SK-N-SH (cell line): ENCODE measurements around the gene AP4E1. TPM values are rescaled to one million over a fixed set of nuclear protein-coding genes. Genes with fewer than 3 reads are reported as not detected.

Source experiments
- CTCF ChIA-PET: fragments of 300-600, 350-600 bp; formaldehyde crosslinking; extraction: SDS; loops from one replicate; lab custom pipeline; 2021; lab: Yijun Ruan, JAX
- POLR2A ChIA-PET: fragments of 350-600 bp; sonication (Branson Sonifier 250); formaldehyde crosslinking; extraction: SDS; loops from one replicate; lab custom pipeline; 2020; ENCODE audit warnings: antibody characterized with exemption, inconsistent platforms; lab: Yijun Ruan, JAX
- DNase-seq: peaks from one replicate; pipeline ENCODE4 v3.0.0; 2012
- H2AFZ ChIP-seq: fragments of 200-600 bp; sonication (generic); 2 replicates; pipeline ENCODE4 v1.8.1; 2016; ENCODE audit warnings: antibody characterized with exemption, mild to moderate bottlenecking, low read depth
- H3F3A ChIP-seq: fragments of 200-600 bp; sonication (generic); replicated peaks from 2 replicates; pipeline ENCODE3; 2016; ENCODE audit warnings: antibody characterized with exemption, mild to moderate bottlenecking; ENCODE audit not compliant: insufficient read depth
- H3K27ac ChIP-seq, 2 experiments: fragments of 200-500 bp in 1 of 2; fragments of 200-600 bp in 1 of 2; sonication (Bioruptor generic) in 1 of 2; sonication (generic), shearing (Covaris generic) in 1 of 2; 2 replicates each; pipeline versions ENCODE4 v1.5.1 to v1.6.1; 2014 to 2016; ENCODE audit warnings: low read depth in 2 of 2, inconsistent platforms in 1 of 2, low read length in 1 of 2, mild to moderate bottlenecking in 1 of 2, mixed read lengths in 1 of 2
- H3K27me3 ChIP-seq: fragments of 200-600 bp; sonication (generic), shearing (Covaris generic); 2 replicates; pipeline ENCODE4 v1.6.1; 2016; ENCODE audit warnings: mixed run types; ENCODE audit not compliant: insufficient read depth
- H3K36me3 ChIP-seq, 2 experiments: fragments of 200-500 bp in 1 of 2; fragments of 200-600 bp in 1 of 2; sonication (Bioruptor generic) in 1 of 2; sonication (generic) in 1 of 2; replicated peaks in 1 of 2; 2 replicates each; pipeline versions ENCODE3 to v1.5.1; 2014 to 2016; ENCODE audit warnings: low read length in 1 of 2, mild to moderate bottlenecking in 1 of 2; ENCODE audit not compliant: insufficient read depth in 2 of 2, control insufficient read depth in 1 of 2
- H3K4me1 ChIP-seq, 2 experiments: fragments of 200-500 bp in 1 of 2; fragments of 200-600 bp in 1 of 2; sonication (Bioruptor generic) in 1 of 2; sonication (generic), shearing (Covaris generic) in 1 of 2; 2 replicates each; pipeline versions ENCODE4 v1.5.1 to v1.6.1; 2014 to 2016; ENCODE audit warnings: low read depth in 1 of 2, low read length in 1 of 2, mixed run types in 1 of 2; ENCODE audit not compliant: insufficient read depth in 2 of 2, control insufficient read depth in 1 of 2
- H3K4me2 ChIP-seq: fragments of 200-600 bp; sonication (generic), shearing (Covaris generic); 2 replicates; pipeline ENCODE4 v1.6.1; 2017; ENCODE audit warnings: mixed run types
- H3K4me3 ChIP-seq, 2 experiments: fragments of 200-500 bp in 1 of 2; fragments of 200-600 bp in 1 of 2; sonication (Bioruptor generic) in 1 of 2; sonication (generic), shearing (Covaris generic) in 1 of 2; 2 replicates each; pipeline versions ENCODE4 v1.5.1 to v1.8.1; 2014 to 2016; ENCODE audit warnings: low read depth in 2 of 2, inconsistent platforms in 1 of 2, low read length in 1 of 2, mild to moderate bottlenecking in 1 of 2, mixed read lengths in 1 of 2, moderate library complexity in 1 of 2
- H3K79me2 ChIP-seq: fragments of 200-600 bp; sonication (generic); 2 replicates; pipeline ENCODE4 v1.8.1; 2017; ENCODE audit warnings: mild to moderate bottlenecking; ENCODE audit not compliant: insufficient read depth
- H3K9ac ChIP-seq: fragments of 200-600 bp; sonication (generic); 2 replicates; pipeline ENCODE4 v1.6.1; 2017; ENCODE audit warnings: mixed run types
- H3K9me2 ChIP-seq: fragments of 200-600 bp; sonication (generic); 2 replicates; pipeline ENCODE4 v1.6.1; 2017; ENCODE audit warnings: mixed run types
- H3K9me3 ChIP-seq: fragments of 200-600 bp; sonication (generic); 2 replicates; pipeline ENCODE4 v1.6.1; 2017; ENCODE audit warnings: mixed run types, mild to moderate bottlenecking, moderate library complexity
- H4K20me1 ChIP-seq: fragments of 200-600 bp; sonication (generic); 2 replicates; pipeline ENCODE4 v1.6.1; 2017; ENCODE audit warnings: mild to moderate bottlenecking, mixed run types; ENCODE audit not compliant: insufficient read depth
- CHD2 ChIP-seq: fragments of 150-350 bp; IDR thresholded peaks from 2 replicates; pipeline ENCODE4 v1.6.1; 2018; ENCODE audit warnings: low read length; ENCODE audit not compliant: partially characterized antibody
- CTCF ChIP-seq: fragments of 200-600 bp; sonication (generic); IDR thresholded peaks from 2 replicates; pipeline ENCODE4 v1.6.1; 2017; ENCODE audit warnings: antibody characterized with exemption, mild to moderate bottlenecking, moderate library complexity
- ELF1 ChIP-seq: IDR thresholded peaks from 2 replicates; pipeline ENCODE4 v1.4.0; 2012
- EP300 ChIP-seq, 2 experiments: IDR thresholded peaks; 2 replicates each; pipeline versions ENCODE4 v1.4.0 to v1.6.1; 2012; ENCODE audit warnings: borderline replicate concordance in 1 of 2, low read depth in 1 of 2, low read length in 1 of 2
- EZH2phosphoT487 ChIP-seq: fragments of 200-600 bp; sonication (generic); IDR thresholded peaks from 2 replicates; pipeline ENCODE4 v1.6.1; 2017; ENCODE audit warnings: low read depth, mixed run types, mild to moderate bottlenecking, antibody characterized with exemption, moderate library complexity, borderline replicate concordance
- FOSL2 ChIP-seq: IDR thresholded peaks from 2 replicates; pipeline ENCODE4 v1.4.0; 2012; ENCODE audit warnings: low read depth, mild to moderate bottlenecking, moderate library complexity, borderline replicate concordance
- FOXJ3 ChIP-seq: sonication (generic); formaldehyde crosslinking; IDR thresholded peaks from 2 replicates; pipeline ENCODE4 v1.5.1; 2020; ENCODE audit warnings: mild to moderate bottlenecking, missing genetic modification reagents
- FOXM1 ChIP-seq: IDR thresholded peaks from 2 replicates; pipeline ENCODE4 v1.4.0; 2012; ENCODE audit warnings: low read depth, mild to moderate bottlenecking
- GABPA ChIP-seq: IDR thresholded peaks from 2 replicates; pipeline ENCODE4 v1.4.0; 2012; ENCODE audit warnings: low read depth, mild to moderate bottlenecking
- GATA2 ChIP-seq: sonication (generic); formaldehyde crosslinking; IDR thresholded peaks from 2 replicates; pipeline ENCODE4 v1.5.0; 2020; ENCODE audit warnings: mild to moderate bottlenecking, missing genetic modification reagents
- IRF3 ChIP-seq: fragments of 150-350 bp; IDR thresholded peaks from 2 replicates; pipeline ENCODE4 v1.6.1; 2016; ENCODE audit warnings: mild to moderate bottlenecking, low read depth, low read length
- JUND ChIP-seq: IDR thresholded peaks from 2 replicates; pipeline ENCODE4 v1.4.0; 2012
- NFIC ChIP-seq: IDR thresholded peaks from 2 replicates; pipeline ENCODE4 v1.4.0; 2012; ENCODE audit warnings: borderline replicate concordance
- NRF1 ChIP-seq: IDR thresholded peaks from 2 replicates; pipeline ENCODE4 v1.6.1; 2012; ENCODE audit warnings: low read depth, mild to moderate bottlenecking, low read length
- PBX3 ChIP-seq: IDR thresholded peaks from 2 replicates; pipeline ENCODE4; 2012
- RAD21 ChIP-seq: IDR thresholded peaks from 2 replicates; pipeline ENCODE4 v1.6.1; 2012; ENCODE audit warnings: mild to moderate bottlenecking, low read length
- RCOR1 ChIP-seq: fragments of 150-350 bp; IDR thresholded peaks from 2 replicates; pipeline ENCODE4 v1.6.1; 2017; ENCODE audit warnings: antibody characterized with exemption, low read length
- RFX5 ChIP-seq: IDR thresholded peaks from 2 replicates; pipeline ENCODE4 v1.6.1; 2012; ENCODE audit warnings: mild to moderate bottlenecking, improper control_type of control experiment, low read length
- SIN3A ChIP-seq: IDR thresholded peaks from 2 replicates; pipeline ENCODE4 v1.6.1; 2012; ENCODE audit warnings: low read depth, mild to moderate bottlenecking, low read length, moderate library complexity, borderline replicate concordance
- SMC3 ChIP-seq: IDR thresholded peaks from 2 replicates; pipeline ENCODE4 v1.6.1; 2012; ENCODE audit warnings: low read depth, low read length, improper control_type of control experiment
- TAF1 ChIP-seq: IDR thresholded peaks from 2 replicates; pipeline ENCODE4 v1.6.1; 2012; ENCODE audit warnings: low read depth, mild to moderate bottlenecking, low read length, moderate library complexity, borderline replicate concordance
- TCF12 ChIP-seq: IDR thresholded peaks from 2 replicates; pipeline ENCODE4 v1.4.0; 2012
- YY1 ChIP-seq: IDR thresholded peaks from 2 replicates; pipeline ENCODE4 v1.4.0; 2012; ENCODE audit warnings: low read depth, mild to moderate bottlenecking
- WGBS: methylation state at CpG from one replicate; pipeline ENCODE4 v1.1.6; 2017; ENCODE audit warnings: low lambda C conversion rate; 5-methylcytosine and 5-hydroxymethylcytosine counted together
- polyA plus RNA-seq, 3 experiments: library from polyadenylated mRNA; depleted of rRNA; stranded (reverse); fragments of >200 nt; gene quantifications; 2 replicates each; pipeline ENCODE4 v1.2.3, GENCODE V29; 2012

The AP4E1 gene
- polyA plus RNA-seq, 1 of the 3 experiments (the other 2 are of a cell fraction), result 1.6 TPM

- no peaks in the 10 kb centered on the region for H3K79me2 ChIP-seq
- no peak overlapping the region for H2AFZ ChIP-seq
- no peak for DNase-seq
- no peak overlapping the region for H3K27ac ChIP-seq
- H3K27me3 ChIP-seq, result no peaks in the 10 kb centered on the region
- TF ChIP-seq EZH2phosphoT487 (no peak), FOSL2 (no peak), RFX5 (no peak), SIN3A (no peak), FOXJ3 (no peak), ELF1 (no peak), GATA2 (CRISPR knock-in tag) (no peak), YY1 (no peak), JUND (no peak), RCOR1 (no peak), SMC3 (no peak), FOXM1 (no peak)
- H3K36me3 ChIP-seq, result peaks cover 44 to 45% of the 10 kb centered on the region in 2 experiments
- ChIA-PET CTCF (no interaction called here), POLR2A (no interaction called here)
- no peaks in the 10 kb centered on the region for H3F3A ChIP-seq
- H4K20me1 ChIP-seq, result no peaks in the 10 kb centered on the region
- peaks cover 0 to 4% of the 10 kb centered on the region in 2 experiments; a peak in 1 of 4 replicates for H3K4me1 ChIP-seq
- H3K9me2 ChIP-seq, result no peaks in the 10 kb centered on the region
- H3K9me3 ChIP-seq, result no peaks in the 10 kb centered on the region
- no peak overlapping the region for H3K4me3 ChIP-seq
- H3K9ac ChIP-seq, result no peak overlapping the region
- no peak overlapping the region for H3K4me2 ChIP-seq
- WGBS, result 75% methylated on average over 1 of the region's 1 CpG
These were observed 88.2 kb downstream of the AP4E1 start for GRCh38 chr15:50996641-50997040.

- Histone ChIP-seq H2AFZ (no peak overlapping the region), H3K4me1 (peaks cover 0 to 4% of the 10 kb centered on the region in 2 experiments; a peak in 1 of 4 replicates), H3K27me3 (no peaks in the 10 kb centered on the region), H3K9ac (no peak overlapping the region), H4K20me1 (no peaks in the 10 kb centered on the region), H3K79me2 (no peaks in the 10 kb centered on the region), H3K4me3 (no peak overlapping the region), H3K4me2 (no peak overlapping the region), H3K9me3 (no peaks in the 10 kb centered on the region), H3K9me2 (no peaks in the 10 kb centered on the region), H3F3A (no peaks in the 10 kb centered on the region), H3K27ac (no peak overlapping the region), H3K36me3 (peaks cover 50 to 51% of the 10 kb centered on the region in 2 experiments)
- TF ChIP-seq SIN3A (no peak), RCOR1 (no peak), GABPA (no peak), NRF1 (no peak), RAD21 (no peak), JUND (no peak), IRF3 (no peak), CHD2 (no peak), NFIC (no peak), CTCF (no peak), TAF1 (no peak), SMC3 (no peak), EP300 (IDR thresholded peaks at IDR 0.05; ENCODE audit: borderline replicate concordance in 1 of 2, low read depth in 1 of 2, low read length in 1 of 2) (no peak), PBX3 (no peak), FOXM1 (no peak), YY1 (no peak), TCF12 (no peak), RFX5 (no peak)
- WGBS, result 90% methylated on average over 4 of the region's 4 CpGs
- ChIA-PET POLR2A (no interaction called here), CTCF (no interaction called here)
- DNase-seq, result no peak
These were observed 89.0 kb downstream of the AP4E1 start for GRCh38 chr15:50997371-50998051.
